ENCODE results near the gene MRPS24. TPM values are rescaled to one million over a fixed set of nuclear protein-coding genes. Genes with fewer than 3 reads are reported as not detected.

The MRPS24 gene
- total RNA-seq, 1 donor from 2014 or later = 101 TPM

- TF ChIP-seq, protein P1, sequence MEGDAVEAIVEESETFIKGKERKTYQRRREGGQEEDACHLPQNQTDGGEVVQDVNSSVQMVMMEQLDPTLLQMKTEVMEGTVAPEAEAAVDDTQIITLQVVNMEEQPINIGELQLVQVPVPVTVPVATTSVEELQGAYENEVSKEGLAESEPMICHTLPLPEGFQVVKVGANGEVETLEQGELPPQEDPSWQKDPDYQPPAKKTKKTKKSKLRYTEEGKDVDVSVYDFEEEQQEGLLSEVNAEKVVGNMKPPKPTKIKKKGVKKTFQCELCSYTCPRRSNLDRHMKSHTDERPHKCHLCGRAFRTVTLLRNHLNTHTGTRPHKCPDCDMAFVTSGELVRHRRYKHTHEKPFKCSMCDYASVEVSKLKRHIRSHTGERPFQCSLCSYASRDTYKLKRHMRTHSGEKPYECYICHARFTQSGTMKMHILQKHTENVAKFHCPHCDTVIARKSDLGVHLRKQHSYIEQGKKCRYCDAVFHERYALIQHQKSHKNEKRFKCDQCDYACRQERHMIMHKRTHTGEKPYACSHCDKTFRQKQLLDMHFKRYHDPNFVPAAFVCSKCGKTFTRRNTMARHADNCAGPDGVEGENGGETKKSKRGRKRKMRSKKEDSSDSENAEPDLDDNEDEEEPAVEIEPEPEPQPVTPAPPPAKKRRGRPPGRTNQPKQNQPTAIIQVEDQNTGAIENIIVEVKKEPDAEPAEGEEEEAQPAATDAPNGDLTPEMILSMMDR (conservative IDR thresholded peaks at IDR 0.05) = no peak
- peak overlapping the region; percentile 96 for H3K27ac Mint-ChIP-seq
- peaks cover 28% of the 10 kb centered on the region for H3K4me1 Mint-ChIP-seq (ENCODE audit: unreplicated experiment)
- H3K4me3 Mint-ChIP-seq = peak overlapping the region; percentile 84
- DNase-seq (ENCODE audit: extremely low spot score, unreplicated experiment) = no peak
- H3K9me3 Mint-ChIP-seq = no peaks in the 10 kb centered on the region
- H3K36me3 Mint-ChIP-seq = peaks cover 9% of the 10 kb centered on the region
- no peaks in the 10 kb centered on the region for H3K27me3 Mint-ChIP-seq
Observed at GRCh38 chr7:43869867-43870240, 537 bp upstream of the MRPS24 start.

DNA sequence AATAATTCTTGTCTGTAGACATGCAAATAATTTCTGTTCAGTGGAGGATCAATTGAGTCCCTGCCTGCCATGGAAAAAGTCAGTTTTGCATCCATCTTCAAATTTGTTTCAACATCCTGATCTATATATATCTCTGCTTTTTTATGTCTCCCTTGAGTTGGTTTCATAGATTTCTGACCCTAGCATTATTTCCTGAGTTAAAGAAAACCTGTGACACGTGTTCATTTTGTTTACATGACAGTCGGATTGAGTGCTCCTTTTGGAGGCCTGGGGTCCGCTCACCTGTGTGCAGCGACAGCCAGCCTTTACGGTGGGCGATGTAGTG, 674 bp downstream of the MRPS24 start:
- peak overlapping the region; percentile 44 for H3K27ac Mint-ChIP-seq
- H3K4me3 Mint-ChIP-seq = peak overlapping the region; percentile 84
- H3K27me3 Mint-ChIP-seq = no peaks in the 10 kb centered on the region
- H3K4me1 Mint-ChIP-seq (ENCODE audit: unreplicated experiment) = peaks cover 26% of the 10 kb centered on the region
- H3K9me3 Mint-ChIP-seq = no peaks in the 10 kb centered on the region
- TF ChIP-seq, protein P1 (conservative IDR thresholded peaks at IDR 0.05) = no peak
- H3K36me3 Mint-ChIP-seq = peaks cover 9% of the 10 kb centered on the region
- no peak for DNase-seq (ENCODE audit: extremely low spot score, unreplicated experiment)

DNA sequence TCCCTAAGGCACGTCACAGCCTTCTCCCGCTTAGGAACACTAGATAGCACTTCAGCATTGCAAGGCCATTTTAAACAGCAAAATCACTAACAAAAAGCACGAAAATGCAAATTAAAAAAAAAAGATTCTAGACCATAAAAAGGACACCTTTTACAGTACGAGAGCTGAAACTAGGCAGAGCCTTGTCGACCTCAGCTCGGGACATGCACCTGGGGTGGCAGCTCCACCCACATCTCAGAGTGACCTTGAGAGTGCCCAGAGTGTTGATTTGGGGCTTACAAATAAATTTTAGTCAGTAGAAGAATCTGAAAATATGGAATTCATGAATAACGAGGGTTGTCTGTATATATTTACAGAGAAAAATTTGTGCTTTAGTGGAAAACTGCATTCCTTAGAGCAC, 1.1 kb downstream of the MRPS24 start:
- TF ChIP-seq, protein P1 (conservative IDR thresholded peaks at IDR 0.05) = no peak
- H3K27me3 Mint-ChIP-seq = no peaks in the 10 kb centered on the region
- H3K9me3 Mint-ChIP-seq = no peaks in the 10 kb centered on the region
- DNase-seq (ENCODE audit: extremely low spot score, unreplicated experiment) = no peak
- H3K36me3 Mint-ChIP-seq = peaks cover 9% of the 10 kb centered on the region
- no peak overlapping the region for H3K27ac Mint-ChIP-seq
- peak overlapping the region; percentile 84 for H3K4me3 Mint-ChIP-seq
- peaks cover 22% of the 10 kb centered on the region for H3K4me1 Mint-ChIP-seq (ENCODE audit: unreplicated experiment)

- Mint-ChIP-seq H3K27ac (peak overlapping the region; percentile 32), H3K36me3 (peaks cover 9% of the 10 kb centered on the region), H3K4me1 (ENCODE audit: unreplicated experiment) (peaks cover 11% of the 10 kb centered on the region), H3K4me3 (peak overlapping the region; percentile 7), H3K9me3 (no peaks in the 10 kb centered on the region), H3K27me3 (peaks cover 5% of the 10 kb centered on the region)
- TF ChIP-seq, protein P1 (conservative IDR thresholded peaks at IDR 0.05) = no peak
- DNase-seq (ENCODE audit: extremely low spot score, unreplicated experiment) = no peak
Observed at GRCh38 chr7:43865277-43865676, 4.0 kb downstream of the MRPS24 start.

- Mint-ChIP-seq H3K4me3 (no peak overlapping the region), H3K4me1 (ENCODE audit: unreplicated experiment) (peaks cover 5% of the 10 kb centered on the region), H3K36me3 (peaks cover 9% of the 10 kb centered on the region), H3K9me3 (no peaks in the 10 kb centered on the region), H3K27me3 (peaks cover 5% of the 10 kb centered on the region), H3K27ac (no peak overlapping the region)
- DNase-seq (ENCODE audit: extremely low spot score, unreplicated experiment) = no peak
- TF ChIP-seq, protein P1 (conservative IDR thresholded peaks at IDR 0.05) = no peak
Observed at GRCh38 chr7:43864126-43864525, 5.2 kb downstream of the MRPS24 start.

GRCh38 chr7:43856996-43857395, 12.3 kb downstream of the MRPS24 start:
- no peaks in the 10 kb centered on the region for H3K4me1 Mint-ChIP-seq (ENCODE audit: unreplicated experiment)
- TF ChIP-seq, protein P1 (conservative IDR thresholded peaks at IDR 0.05) = no peak
- H3K27me3 Mint-ChIP-seq = peaks cover 3% of the 10 kb centered on the region
- H3K9me3 Mint-ChIP-seq = no peaks in the 10 kb centered on the region
- no peaks in the 10 kb centered on the region for H3K36me3 Mint-ChIP-seq
- H3K27ac Mint-ChIP-seq = no peak overlapping the region
- no peak for DNase-seq (ENCODE audit: extremely low spot score, unreplicated experiment)
- no peak overlapping the region for H3K4me3 Mint-ChIP-seq

All from type B pancreatic cell (in vitro differentiated cells).